Hepatic stellate cell (primary cell): ENCODE results near the gene HDGFL2.

Experiments used
- DNase-seq: peaks from one replicate; pipeline ENCODE4 v3.0.0; 2011; ENCODE audit warnings: low spot score

The HDGFL2 gene

GRCh38 chr19:4472174-4472974 is at the start of gene HDGFL2:
Gene HDGFL2 (plus strand): TSS chr19:4472297. CDS start chr19:4472351, 54 bp downstream.
- no peak for DNase-seq

GRCh38 chr19:4423416-4424126 is 48.5 kb upstream of the HDGFL2 start:
- no peak for DNase-seq

GRCh38 chr19:4425537-4425936 is 46.6 kb upstream of the HDGFL2 start:
- DNase-seq = peak; percentile 91

- no peak for DNase-seq
Observed at GRCh38 chr19:4428326-4428975, 43.6 kb upstream of the HDGFL2 start.

GRCh38 chr19:4429256-4429655 is 42.8 kb upstream of the HDGFL2 start:
- no peak for DNase-seq

- DNase-seq = no peak
Observed at GRCh38 chr19:4429771-4430171, 42.3 kb upstream of the HDGFL2 start.

- no peak for DNase-seq
Observed at GRCh38 chr19:4430760-4431159, 41.3 kb upstream of the HDGFL2 start.

GRCh38 chr19:4431296-4431695 is 40.8 kb upstream of the HDGFL2 start:
- DNase-seq = no peak

GRCh38 chr19:4431808-4432674 is 40.1 kb upstream of the HDGFL2 start:
- DNase-seq = no peak

GRCh38 chr19:4432918-4433506 is 39.1 kb upstream of the HDGFL2 start:
- no peak for DNase-seq

GRCh38 chr19:4434391-4434790 is 37.7 kb upstream of the HDGFL2 start:
- DNase-seq = no peak

GRCh38 chr19:4436231-4436630 is 35.9 kb upstream of the HDGFL2 start:
- no peak for DNase-seq

- DNase-seq = no peak
Observed at GRCh38 chr19:4437103-4437502, 35.0 kb upstream of the HDGFL2 start.

- DNase-seq = no peak
Observed at GRCh38 chr19:4439243-4439642, 32.9 kb upstream of the HDGFL2 start.

GRCh38 chr19:4441994-4442818 is 29.9 kb upstream of the HDGFL2 start:
- DNase-seq = no peak

GRCh38 chr19:4442819-4443146 is 29.3 kb upstream of the HDGFL2 start:
- DNase-seq = no peak

- no peak for DNase-seq
Observed at GRCh38 chr19:4443188-4443587, 28.9 kb upstream of the HDGFL2 start.

- no peak for DNase-seq
Observed at GRCh38 chr19:4443966-4444764, 27.9 kb upstream of the HDGFL2 start.

GRCh38 chr19:4444765-4445741 is 27.0 kb upstream of the HDGFL2 start:
- no peak for DNase-seq
